Thyroid gland (tissue), 4 donors: ENCODE results near the gene CTBP1.

Experiments used
- CTCF ChIP-seq, 6 experiments: fragments of 200-600 bp in 3 of 6; fragments of 450-650 bp in 3 of 6; sonication (generic) in 3 of 6; IDR thresholded peaks; one replicate each; pipeline ENCODE4 v1.5.1; 2016 to 2019; ENCODE audit warnings: antibody characterized with exemption in 6 of 6, mild to moderate bottlenecking in 2 of 6, inconsistent platforms in 1 of 6, moderate library complexity in 1 of 6
- POLR2A ChIP-seq, 2 donors: fragments of 450-650 bp; IDR thresholded peaks; one replicate each; pipeline ENCODE4 v1.6.1; 2017; ENCODE audit warnings: antibody characterized with exemption in 2 of 2, mild to moderate bottlenecking in 2 of 2, moderate library complexity in 1 of 2

DNA sequence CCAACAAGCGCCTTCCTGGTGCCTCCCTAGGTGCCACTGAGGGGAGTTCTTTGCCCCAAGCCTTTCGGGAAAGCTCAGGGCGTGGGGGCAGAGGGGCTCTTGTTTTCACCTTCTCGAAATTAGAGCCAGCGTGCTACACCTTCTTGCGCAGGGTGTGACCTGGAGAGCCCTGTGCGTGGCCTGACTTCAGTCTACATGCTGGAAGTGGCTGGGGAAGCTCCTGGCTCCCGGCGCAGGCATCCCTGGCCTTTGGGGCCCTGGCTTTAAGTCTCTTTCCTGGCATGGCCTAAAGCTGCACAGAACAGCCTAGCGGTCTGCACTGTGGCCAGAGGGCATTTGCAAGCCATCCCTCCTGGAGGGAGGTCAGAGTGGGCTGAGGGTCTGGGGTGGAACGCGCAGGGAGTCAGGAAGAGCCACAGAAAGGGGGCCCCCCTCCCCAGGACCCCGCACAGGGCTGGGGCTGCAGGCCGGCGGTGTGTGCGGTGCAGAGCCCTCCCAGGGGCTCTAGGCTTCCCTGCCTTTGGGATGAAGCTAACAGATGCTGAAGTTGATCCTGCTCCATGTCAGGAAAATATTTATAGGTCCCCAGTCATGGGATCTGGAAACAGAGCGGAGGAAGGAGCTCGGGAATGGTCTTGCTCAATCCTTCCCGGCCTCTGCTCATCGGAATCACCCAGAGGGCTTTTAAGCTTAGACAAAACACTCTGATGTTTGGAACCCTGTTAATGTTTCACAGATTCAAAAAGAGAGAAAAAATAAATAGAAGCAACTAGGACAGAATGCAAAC, 75.8 kb downstream of the CTBP1 start:
- TF ChIP-seq CTCF (IDR thresholded peaks at IDR 0.05): no peak
- no peak for TF ChIP-seq POLR2A (IDR thresholded peaks at IDR 0.05)
